Heart left ventricle (tissue), 13 donors: ENCODE results near the gene FBXO17.
"Not testable (repeated sequence)": the region's sequence is repeated elsewhere in the genome, so short reads cannot be mapped to it uniquely, and the experiment has no call there.

Experiments
- POLR2A ChIP-seq, 2 donors: fragments of 450-650 bp; IDR thresholded peaks; one replicate each; pipeline ENCODE4 v1.6.1; 2017; ENCODE audit warnings: antibody characterized with exemption in 2 of 2, mild to moderate bottlenecking in 2 of 2, moderate library complexity in 2 of 2
- TF ChIP-seq, protein P1 (sequence below), 12 donors: fragments of 200-600 bp; sonication (generic) in 4 of 12; IDR thresholded peaks; one replicate each; pipeline versions ENCODE4 v1.5.0 to v1.8.0; 2018 to 2022; ENCODE audit warnings: antibody characterized with exemption in 12 of 12, mild to moderate bottlenecking in 5 of 12
- donor health status: ischemic (EF 13 %, LVEDD 7.1; RV severe dilation, severe dysfunction).
- donor health status: DM: no; HTN: yes; CAD: no.
- donor health status: DM: no; HTN: no; CAD: no.
- donor health status: ischemic (EF 25% LVEDD 6.9; RV normal size, moderate dysfunction).
- donor health status: ischemic (EF 25% LVEDD 5.7; RV mildly dilated, moderate dysfunction).
- donor health status: ischemic (EF 35%, LVEDD 5.7; RV mildly dilated, moderate dysfunction).
- donor health status: nonischemic (EF 11% LVEDD 7.7; RV severe dilation, severe dysfunction).
- donor health status: DM: yes; HTN: yes; CAD: no.
- donor health status: PGD.
- donor health status: ischemic (EF 29% LVEDD 5.4; RV normal size, mild dysfunction).
- donor health status: nonischemic (EF 23%, LVEDD 6.1; RV moderate dilation, normal function).

DNA sequence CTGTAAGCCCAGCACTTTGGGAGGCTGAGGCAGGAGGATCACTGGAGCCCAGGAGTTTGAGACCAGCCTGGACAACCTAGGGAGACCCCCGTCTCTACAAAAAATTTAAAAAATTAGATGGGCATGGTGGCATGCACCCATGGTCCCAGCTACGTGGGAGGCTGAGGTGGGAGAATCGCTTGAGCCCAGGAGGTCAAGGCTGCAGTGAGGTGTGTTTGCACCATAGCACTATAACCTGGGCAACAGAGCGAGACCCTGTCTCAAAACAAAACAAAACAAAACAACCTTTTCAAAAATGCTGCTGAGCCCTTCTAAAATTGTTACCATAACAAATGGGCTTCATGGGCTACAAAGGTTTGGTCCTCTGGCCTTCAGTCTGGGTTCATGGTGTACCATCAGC, 13.1 kb upstream of the FBXO17 start:
- TF ChIP-seq, protein P1, sequence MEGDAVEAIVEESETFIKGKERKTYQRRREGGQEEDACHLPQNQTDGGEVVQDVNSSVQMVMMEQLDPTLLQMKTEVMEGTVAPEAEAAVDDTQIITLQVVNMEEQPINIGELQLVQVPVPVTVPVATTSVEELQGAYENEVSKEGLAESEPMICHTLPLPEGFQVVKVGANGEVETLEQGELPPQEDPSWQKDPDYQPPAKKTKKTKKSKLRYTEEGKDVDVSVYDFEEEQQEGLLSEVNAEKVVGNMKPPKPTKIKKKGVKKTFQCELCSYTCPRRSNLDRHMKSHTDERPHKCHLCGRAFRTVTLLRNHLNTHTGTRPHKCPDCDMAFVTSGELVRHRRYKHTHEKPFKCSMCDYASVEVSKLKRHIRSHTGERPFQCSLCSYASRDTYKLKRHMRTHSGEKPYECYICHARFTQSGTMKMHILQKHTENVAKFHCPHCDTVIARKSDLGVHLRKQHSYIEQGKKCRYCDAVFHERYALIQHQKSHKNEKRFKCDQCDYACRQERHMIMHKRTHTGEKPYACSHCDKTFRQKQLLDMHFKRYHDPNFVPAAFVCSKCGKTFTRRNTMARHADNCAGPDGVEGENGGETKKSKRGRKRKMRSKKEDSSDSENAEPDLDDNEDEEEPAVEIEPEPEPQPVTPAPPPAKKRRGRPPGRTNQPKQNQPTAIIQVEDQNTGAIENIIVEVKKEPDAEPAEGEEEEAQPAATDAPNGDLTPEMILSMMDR (IDR thresholded peaks at IDR 0.05) = not testable (repeated sequence)
- TF ChIP-seq POLR2A (IDR thresholded peaks at IDR 0.05) = not testable (repeated sequence)
